RWPE2 (cell line): Measurements from ENCODE around the gene GKN2.

Experiments used
- ATAC-seq: fragments of 200-7000 bp; cut with Tn5 transposase; 3 replicates; pipeline ENCODE4 v1.9.1; 2021; ENCODE audit warnings: low read depth
- DNase-seq: peaks from one replicate; pipeline ENCODE4 v3.0.0-alpha.2; 2020; ENCODE audit warnings: low spot score
- H3K27ac ChIP-seq: fragments of 450-650 bp; 2 replicates; pipeline ENCODE4 v1.5.1; 2017; ENCODE audit warnings: mild to moderate bottlenecking; ENCODE audit not compliant: poor library complexity, severe bottlenecking
- H3K27me3 ChIP-seq: fragments of 250-450 bp; sonication (Bioruptor Pico); 2 replicates; pipeline ENCODE4 v1.5.1; 2021; ENCODE audit warnings: mild to moderate bottlenecking, moderate library complexity; ENCODE audit not compliant: insufficient read depth, poor library complexity, severe bottlenecking
- H3K36me3 ChIP-seq: fragments of 250-450 bp; sonication (Bioruptor Pico); 2 replicates; pipeline ENCODE4 v1.5.1; 2020; ENCODE audit warnings: low read depth, mild to moderate bottlenecking, moderate library complexity
- H3K4me1 ChIP-seq: fragments of 250-450 bp; sonication (Bioruptor Pico); 2 replicates; pipeline ENCODE4 v1.5.1; 2021; ENCODE audit warnings: mild to moderate bottlenecking, moderate library complexity; ENCODE audit not compliant: insufficient read depth, poor library complexity, severe bottlenecking
- H3K4me3 ChIP-seq: fragments of 250-450 bp; sonication (Bioruptor Pico); 2 replicates; pipeline ENCODE4 v1.5.1; 2021; ENCODE audit warnings: mild to moderate bottlenecking, moderate library complexity; ENCODE audit not compliant: severe bottlenecking
- H3K9me3 ChIP-seq: fragments of 250-450 bp; sonication (Bioruptor Pico); 2 replicates; pipeline ENCODE4 v1.5.1; 2021; ENCODE audit warnings: mild to moderate bottlenecking, moderate library complexity; ENCODE audit not compliant: severe bottlenecking
- CTCF ChIP-seq: fragments of 450-650 bp; IDR thresholded peaks from one replicate; pipeline ENCODE4 v1.5.1; 2017; ENCODE audit warnings: mild to moderate bottlenecking, moderate library complexity; ENCODE audit not compliant: poor library complexity, severe bottlenecking

The GKN2 gene

DNA sequence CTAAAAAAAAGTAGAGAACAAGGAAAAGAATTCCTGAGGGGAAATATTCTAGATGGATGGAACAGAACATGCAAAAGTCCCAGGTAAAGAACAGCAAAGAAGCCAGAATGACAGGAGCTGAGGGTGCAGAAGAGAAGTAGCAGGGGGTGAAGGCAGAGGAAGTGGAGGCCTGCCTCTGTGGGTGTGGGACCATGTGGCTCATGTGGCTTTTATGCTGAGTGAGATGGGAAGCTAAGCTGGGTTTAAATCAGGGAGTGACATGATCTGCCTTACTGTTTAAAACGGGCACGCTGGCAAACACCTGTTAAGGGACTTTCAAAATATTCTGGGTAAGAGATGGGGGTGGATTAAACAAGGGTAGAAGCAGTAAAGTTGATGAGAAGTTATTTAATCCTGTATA lies 40.0 kb downstream of the GKN2 start:
- Histone ChIP-seq H3K9me3 (no peaks in the 10 kb centered on the region), H3K27ac (no peak overlapping the region), H3K4me1 (peaks cover 6% of the 10 kb centered on the region), H3K4me3 (no peak overlapping the region), H3K36me3 (no peaks in the 10 kb centered on the region), H3K27me3 (no peaks in the 10 kb centered on the region)
- TF ChIP-seq CTCF: no peak
- DNase-seq: no peak
- ATAC-seq: no peak

- no peaks in the 10 kb centered on the region for H3K27me3 ChIP-seq
- no peak overlapping the region for H3K4me3 ChIP-seq
- no peak for TF ChIP-seq CTCF
- H3K9me3 ChIP-seq: no peaks in the 10 kb centered on the region
- peaks cover 6% of the 10 kb centered on the region for H3K4me1 ChIP-seq
- H3K36me3 ChIP-seq: no peaks in the 10 kb centered on the region
- H3K27ac ChIP-seq: no peak overlapping the region
- ATAC-seq (no peak), DNase-seq (no peak)
Measured at GRCh38 chr2:68912111-68912510, 40.6 kb downstream of the GKN2 start.

DNA sequence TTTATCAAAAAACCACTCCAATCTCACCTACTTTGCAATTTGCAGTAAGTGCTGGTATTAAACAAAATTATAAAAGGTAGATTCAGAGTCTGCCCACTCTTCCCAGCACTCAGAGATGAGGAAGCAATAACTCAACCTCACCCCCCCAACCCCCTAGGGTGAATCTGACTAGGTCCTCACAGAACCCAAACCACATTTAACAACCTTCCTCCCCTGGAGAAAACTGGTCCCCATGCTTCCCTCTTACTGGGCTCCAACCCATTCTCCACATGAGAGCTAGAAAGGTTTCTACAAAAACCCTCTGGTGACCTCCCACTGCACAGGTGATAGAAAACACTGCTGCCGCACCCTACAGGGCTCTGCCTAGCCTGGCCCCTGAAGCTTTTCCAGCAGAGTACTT lies 41.0 kb downstream of the GKN2 start:
- DNase-seq (no peak), ATAC-seq (no peak)
- H3K9me3 ChIP-seq: no peaks in the 10 kb centered on the region
- no peak overlapping the region for H3K4me3 ChIP-seq
- H3K27me3 ChIP-seq: no peaks in the 10 kb centered on the region
- no peak for TF ChIP-seq CTCF
- H3K27ac ChIP-seq: no peak overlapping the region
- no peaks in the 10 kb centered on the region for H3K36me3 ChIP-seq
- H3K4me1 ChIP-seq: peaks cover 6% of the 10 kb centered on the region

GRCh38 chr2:68911246-68911645 lies 41.4 kb downstream of the GKN2 start:
- ATAC-seq: no peak
- H3K4me3 ChIP-seq: no peak overlapping the region
- peaks cover 6% of the 10 kb centered on the region for H3K4me1 ChIP-seq
- H3K36me3 ChIP-seq: no peaks in the 10 kb centered on the region
- TF ChIP-seq CTCF: no peak
- no peak for DNase-seq
- H3K27ac ChIP-seq: no peak overlapping the region
- no peaks in the 10 kb centered on the region for H3K27me3 ChIP-seq
- no peaks in the 10 kb centered on the region for H3K9me3 ChIP-seq

DNA sequence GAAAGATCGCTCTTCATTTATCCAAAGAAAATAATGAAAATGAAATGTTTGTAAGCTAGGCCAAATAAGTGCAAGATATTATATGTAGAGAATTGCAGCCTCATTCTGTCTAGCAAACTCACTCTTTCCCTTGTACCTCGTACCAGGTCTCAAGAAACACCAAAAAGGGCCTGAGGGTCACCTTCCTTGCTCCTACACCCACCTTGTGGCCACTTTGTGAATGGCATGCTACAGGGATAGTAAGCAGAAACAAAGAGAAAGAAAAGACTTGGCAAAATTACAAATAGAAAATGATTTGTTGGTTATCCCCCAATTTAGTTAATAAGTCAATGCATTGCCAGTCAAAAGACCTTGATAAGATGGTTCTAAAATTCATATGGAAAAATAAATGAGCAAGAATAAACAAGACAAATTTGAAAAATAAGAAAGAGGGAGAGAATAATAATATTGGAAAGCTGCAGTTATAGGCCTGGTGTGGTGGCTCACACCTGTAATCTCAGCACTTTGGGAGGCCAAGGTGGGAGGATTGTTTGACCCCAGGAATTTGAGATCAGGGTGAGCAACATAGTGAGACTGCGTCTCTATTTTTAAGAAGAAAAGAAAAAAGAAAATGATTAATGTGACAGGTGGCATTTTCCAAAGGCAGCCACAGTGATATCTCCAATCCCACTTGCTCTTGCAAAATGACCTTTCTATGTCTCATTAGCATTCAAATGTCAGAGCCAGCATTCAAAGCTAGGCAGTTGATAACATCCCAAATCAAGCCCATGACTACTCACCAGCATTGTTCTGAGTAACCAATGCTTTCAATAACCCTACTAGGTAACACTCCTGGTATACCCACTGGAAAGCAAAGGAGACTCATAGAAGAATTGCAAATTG lies 42.7 kb downstream of the GKN2 start:
- peak; percentile 91 for TF ChIP-seq CTCF
- Histone ChIP-seq H3K9me3 (no peaks in the 10 kb centered on the region), H3K4me1 (peaks cover 6% of the 10 kb centered on the region), H3K4me3 (no peak overlapping the region), H3K27ac (no peak overlapping the region), H3K27me3 (no peaks in the 10 kb centered on the region), H3K36me3 (no peaks in the 10 kb centered on the region)
- DNase-seq (no peak), ATAC-seq (no peak)
